ENCODE measurements around the gene EEPD1.
A peak's percentile ranks its signal among the peaks of the same experiment; 100 is the strongest.

The EEPD1 gene

DNA sequence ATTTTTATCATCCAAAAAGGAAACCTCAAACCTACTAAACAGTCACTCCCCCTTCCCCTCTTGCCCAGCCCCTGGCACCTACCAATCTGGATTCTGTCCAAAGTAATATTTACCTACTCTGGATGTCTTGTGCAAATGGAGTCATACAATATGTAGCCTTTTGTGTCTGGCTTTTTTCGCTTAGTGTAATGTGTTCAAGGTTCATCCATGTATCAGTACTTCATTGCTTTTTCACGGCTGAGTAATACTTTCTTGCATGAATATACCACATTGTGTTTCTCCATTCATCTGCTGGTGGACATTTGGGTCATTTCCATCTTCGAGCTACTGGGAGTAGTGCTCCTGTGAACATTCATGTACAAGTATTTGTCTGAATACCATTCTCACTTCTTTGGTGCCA lies 113.6 kb downstream of the EEPD1 start:
- no peaks in the 10 kb centered on the region for H3K9me3 ChIP-seq (ENCODE audit: control insufficient read depth, low read length)
- H3K27me3 ChIP-seq (replicated peaks; ENCODE audit: control insufficient read depth, insufficient read depth, low read length), result no peaks in the 10 kb centered on the region
- peaks cover 42% of the 10 kb centered on the region for H3K4me1 ChIP-seq (ENCODE audit: control insufficient read depth, insufficient read depth, low read length)
- H3K4me3 ChIP-seq (ENCODE audit: low read length), result no peak overlapping the region
- H3K36me3 ChIP-seq (ENCODE audit: control insufficient read depth, insufficient read depth, low read length, severe bottlenecking), result peaks cover 5% of the 10 kb centered on the region
- DNase-seq (ENCODE audit: low read depth), result no peak
- H3K9ac ChIP-seq (ENCODE audit: low read length), result no peak overlapping the region

DNA sequence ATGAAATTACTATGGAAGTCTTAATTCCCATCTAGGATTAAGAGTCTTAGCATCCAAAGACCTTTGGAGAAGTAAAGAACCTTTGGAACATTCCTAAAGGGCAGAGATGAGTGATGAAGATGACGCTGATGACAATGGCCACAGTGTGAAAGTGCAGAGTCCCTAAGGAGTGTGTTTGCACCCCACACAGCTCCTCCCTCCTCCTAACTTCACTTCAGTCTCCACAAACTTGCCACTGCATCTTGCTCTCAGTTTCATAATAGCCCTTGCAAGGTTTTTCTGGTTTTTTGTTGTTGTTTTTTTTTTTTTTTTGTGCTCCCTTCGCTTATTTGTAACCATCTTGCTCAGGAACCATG lies 119.1 kb downstream of the EEPD1 start:
- Histone ChIP-seq H3K27me3 (replicated peaks; ENCODE audit: control insufficient read depth, insufficient read depth, low read length) (no peaks in the 10 kb centered on the region), H3K4me1 (ENCODE audit: control insufficient read depth, insufficient read depth, low read length) (peaks cover 17% of the 10 kb centered on the region), H3K9ac (ENCODE audit: low read length) (no peak overlapping the region), H3K36me3 (ENCODE audit: control insufficient read depth, insufficient read depth, low read length, severe bottlenecking) (peaks cover 5% of the 10 kb centered on the region), H3K4me3 (ENCODE audit: low read length) (no peak overlapping the region), H3K9me3 (ENCODE audit: control insufficient read depth, low read length) (no peaks in the 10 kb centered on the region)
- no peak for DNase-seq (ENCODE audit: low read depth)

DNA sequence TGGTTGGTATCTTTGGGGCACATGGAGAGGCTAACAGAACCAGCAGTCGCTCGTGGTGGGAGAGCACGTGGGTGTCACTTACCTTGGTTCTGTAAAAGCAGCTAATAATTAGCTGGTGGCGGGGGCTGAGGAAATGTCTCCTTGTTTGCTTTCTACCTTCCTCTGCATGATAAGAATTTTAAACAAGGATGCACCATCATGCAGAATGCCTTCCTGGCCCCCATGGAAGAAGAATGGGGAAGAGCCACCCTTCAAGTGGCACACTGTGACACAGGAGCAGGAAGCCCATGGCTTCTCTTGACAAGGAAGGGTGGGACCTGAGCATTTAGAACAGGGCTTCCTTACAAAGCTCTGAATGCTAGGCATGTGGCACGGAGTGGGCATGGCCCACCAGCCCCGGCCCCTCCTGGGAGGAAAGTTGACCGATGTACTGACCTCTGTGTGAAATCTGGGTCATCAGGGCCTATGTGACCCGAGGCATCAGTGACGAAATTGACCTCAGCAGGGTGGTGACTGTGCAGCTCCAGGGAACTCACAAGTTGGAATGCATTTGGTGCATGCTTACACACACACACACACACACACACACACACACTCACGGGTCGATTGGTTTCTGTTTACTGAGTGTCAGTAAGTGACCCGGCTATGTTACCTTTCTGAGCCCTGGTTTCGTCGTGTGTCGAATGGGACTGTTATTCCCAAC lies 119.7 kb downstream of the EEPD1 start:
- Histone ChIP-seq H3K27me3 (replicated peaks; ENCODE audit: control insufficient read depth, insufficient read depth, low read length) (no peaks in the 10 kb centered on the region), H3K9me3 (ENCODE audit: control insufficient read depth, low read length) (no peaks in the 10 kb centered on the region), H3K4me3 (ENCODE audit: low read length) (no peak overlapping the region), H3K4me1 (ENCODE audit: control insufficient read depth, insufficient read depth, low read length) (peaks cover 17% of the 10 kb centered on the region), H3K36me3 (ENCODE audit: control insufficient read depth, insufficient read depth, low read length, severe bottlenecking) (peaks cover under 1% of the 10 kb centered on the region), H3K9ac (ENCODE audit: low read length) (no peak overlapping the region)
- no peak for DNase-seq (ENCODE audit: low read depth)

DNA sequence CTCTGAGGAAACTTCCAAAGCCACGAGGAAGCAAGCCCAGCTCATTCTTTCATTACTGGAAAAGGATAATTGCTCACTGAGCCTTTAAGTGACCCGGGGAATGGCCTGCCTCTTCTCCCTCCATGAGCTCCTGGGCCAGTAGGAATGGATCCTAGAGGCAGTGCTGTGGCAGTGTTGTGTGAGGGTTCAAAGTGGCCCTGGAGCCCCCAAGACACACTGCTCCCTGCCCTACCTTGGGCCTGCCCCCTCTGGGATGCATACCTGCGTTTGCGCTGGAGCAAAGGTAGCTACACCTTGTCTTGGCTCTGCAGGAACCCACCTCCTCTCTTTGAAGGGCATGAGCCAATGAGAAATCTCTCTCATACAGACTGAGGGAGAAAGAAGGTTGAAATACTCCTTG lies 120.8 kb downstream of the EEPD1 start:
- Histone ChIP-seq H3K36me3 (ENCODE audit: control insufficient read depth, insufficient read depth, low read length, severe bottlenecking) (no peaks in the 10 kb centered on the region), H3K9me3 (ENCODE audit: control insufficient read depth, low read length) (no peaks in the 10 kb centered on the region), H3K4me3 (ENCODE audit: low read length) (no peak overlapping the region), H3K9ac (ENCODE audit: low read length) (no peak overlapping the region), H3K27me3 (replicated peaks; ENCODE audit: control insufficient read depth, insufficient read depth, low read length) (no peaks in the 10 kb centered on the region), H3K4me1 (ENCODE audit: control insufficient read depth, insufficient read depth, low read length) (peaks cover 27% of the 10 kb centered on the region)
- DNase-seq (ENCODE audit: low read depth), result no peak

DNA sequence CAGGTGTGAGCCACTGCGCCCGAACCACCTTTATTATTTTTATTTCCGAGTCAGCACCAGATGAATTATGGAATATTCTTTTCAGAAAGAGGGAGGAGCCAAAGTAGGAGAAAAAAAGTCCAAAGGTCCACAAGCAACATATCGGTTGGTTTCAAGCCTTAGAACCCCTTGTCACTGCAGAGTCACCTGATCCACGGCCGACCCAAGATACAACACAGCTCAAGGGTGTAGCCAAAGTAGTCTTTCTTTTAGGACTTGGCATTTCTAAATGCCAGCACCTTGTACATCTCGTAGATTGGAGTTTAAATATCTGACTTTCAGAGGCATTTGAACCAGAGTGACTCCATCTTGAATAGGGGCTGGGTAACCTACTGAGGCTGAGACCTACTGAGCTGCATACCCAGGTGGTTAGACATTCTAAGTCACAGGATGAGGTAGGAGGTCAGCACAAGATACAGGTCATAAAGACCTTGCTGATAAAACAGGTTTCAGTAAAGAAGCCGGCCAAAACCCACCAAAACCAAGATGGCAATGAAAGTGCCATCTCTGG lies 122.8 kb downstream of the EEPD1 start:
- DNase-seq (ENCODE audit: low read depth), result no peak
- Histone ChIP-seq H3K4me1 (ENCODE audit: control insufficient read depth, insufficient read depth, low read length) (peaks cover 44% of the 10 kb centered on the region), H3K4me3 (ENCODE audit: low read length) (no peak overlapping the region), H3K27me3 (replicated peaks; ENCODE audit: control insufficient read depth, insufficient read depth, low read length) (no peaks in the 10 kb centered on the region), H3K36me3 (ENCODE audit: control insufficient read depth, insufficient read depth, low read length, severe bottlenecking) (no peaks in the 10 kb centered on the region), H3K9me3 (ENCODE audit: control insufficient read depth, low read length) (no peaks in the 10 kb centered on the region), H3K9ac (ENCODE audit: low read length) (no peak overlapping the region)

DNA sequence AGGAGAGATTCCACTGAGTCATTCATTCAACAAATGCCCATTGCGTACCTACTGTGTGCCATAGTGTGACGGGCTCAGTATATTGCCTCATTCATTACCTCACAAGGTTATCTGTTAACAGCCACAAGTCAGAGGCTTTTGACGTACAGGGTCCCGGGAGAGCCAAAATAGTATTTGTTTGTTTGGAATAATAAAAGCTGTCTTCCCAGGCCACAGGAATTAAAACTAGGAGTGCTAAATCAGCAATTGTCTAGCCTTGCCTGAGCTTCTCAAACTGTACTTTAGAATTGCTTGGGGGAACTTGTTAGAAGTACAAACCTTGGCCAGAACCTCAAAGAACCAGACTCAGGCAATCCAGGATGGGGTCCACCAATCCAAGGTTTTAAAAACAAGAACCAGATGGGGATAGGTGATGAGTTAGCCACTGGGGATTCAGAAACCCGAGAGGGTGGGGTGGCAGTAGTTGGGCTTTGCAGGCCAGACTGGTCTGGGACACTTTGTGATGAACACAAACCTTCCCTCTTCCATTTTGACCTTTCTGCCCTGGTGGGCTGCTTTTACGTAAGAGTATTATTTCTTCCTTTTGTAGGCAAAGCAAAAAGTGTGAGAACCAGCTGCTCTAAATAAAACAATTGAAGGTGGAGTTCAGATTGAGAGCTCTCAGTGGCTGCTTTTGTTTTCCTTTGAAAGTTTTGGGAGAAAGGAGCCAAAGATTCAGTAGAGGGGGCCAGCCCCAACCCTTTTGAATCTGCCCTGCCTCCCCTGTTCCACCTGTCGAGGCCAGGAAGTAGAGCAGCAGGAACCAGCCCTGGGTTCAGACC lies 123.6 kb downstream of the EEPD1 start:
- Histone ChIP-seq H3K9ac (ENCODE audit: low read length) (no peak overlapping the region), H3K4me3 (ENCODE audit: low read length) (no peak overlapping the region), H3K27me3 (replicated peaks; ENCODE audit: control insufficient read depth, insufficient read depth, low read length) (no peaks in the 10 kb centered on the region), H3K4me1 (ENCODE audit: control insufficient read depth, insufficient read depth, low read length) (peaks cover 52% of the 10 kb centered on the region), H3K9me3 (ENCODE audit: control insufficient read depth, low read length) (no peaks in the 10 kb centered on the region), H3K36me3 (ENCODE audit: control insufficient read depth, insufficient read depth, low read length, severe bottlenecking) (no peaks in the 10 kb centered on the region)
- no peak for DNase-seq (ENCODE audit: low read depth)

DNA sequence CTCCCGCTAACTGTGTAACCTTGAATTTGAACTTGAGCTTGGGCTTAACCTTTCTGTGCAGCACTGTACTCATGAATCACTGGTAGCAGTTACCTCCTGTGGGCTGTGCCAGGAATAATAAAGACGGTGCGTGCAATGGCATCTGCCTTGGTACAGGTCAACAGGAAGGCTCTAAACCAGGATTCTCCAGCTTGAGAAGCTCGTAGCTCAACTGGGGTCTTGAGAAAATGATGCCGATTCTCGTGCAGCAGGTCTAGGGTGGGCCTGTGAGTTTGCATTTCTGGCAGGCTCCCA lies 124.1 kb downstream of the EEPD1 start:
- DNase-seq (ENCODE audit: low read depth), result no peak
- Histone ChIP-seq H3K36me3 (ENCODE audit: control insufficient read depth, insufficient read depth, low read length, severe bottlenecking) (no peaks in the 10 kb centered on the region), H3K4me3 (ENCODE audit: low read length) (no peak overlapping the region), H3K4me1 (ENCODE audit: control insufficient read depth, insufficient read depth, low read length) (peaks cover 58% of the 10 kb centered on the region), H3K27me3 (replicated peaks; ENCODE audit: control insufficient read depth, insufficient read depth, low read length) (no peaks in the 10 kb centered on the region), H3K9ac (ENCODE audit: low read length) (no peak overlapping the region), H3K9me3 (ENCODE audit: control insufficient read depth, low read length) (no peaks in the 10 kb centered on the region)

DNA sequence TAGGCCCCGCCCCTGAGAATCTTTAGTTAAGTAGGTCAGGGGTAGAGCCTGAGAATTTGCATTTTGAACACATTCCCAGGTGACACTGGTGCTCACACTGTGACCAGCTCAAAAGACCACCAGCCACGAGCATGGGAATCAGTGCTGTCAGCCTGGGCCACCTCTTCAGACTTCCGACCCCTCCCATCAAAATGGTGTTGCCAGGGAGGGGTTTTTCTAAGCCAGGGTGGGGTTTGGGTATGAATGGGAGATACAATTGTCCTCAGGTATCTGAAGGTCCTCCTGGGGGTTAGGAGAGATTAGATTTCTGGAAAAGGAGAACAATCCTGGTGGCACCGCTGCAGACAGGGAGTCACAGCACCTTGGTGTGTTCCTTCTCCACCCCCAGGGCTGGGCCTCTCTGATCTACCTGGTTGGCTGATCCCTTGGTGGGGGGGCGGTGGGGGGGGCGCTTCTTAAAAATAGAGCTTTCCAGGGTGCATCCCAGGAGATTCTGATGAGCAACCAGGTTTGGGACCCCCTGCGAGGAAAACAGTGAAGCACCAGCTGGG lies 125.1 kb downstream of the EEPD1 start:
- H3K27me3 ChIP-seq (replicated peaks; ENCODE audit: control insufficient read depth, insufficient read depth, low read length), result no peaks in the 10 kb centered on the region
- no peak overlapping the region for H3K4me3 ChIP-seq (ENCODE audit: low read length)
- H3K36me3 ChIP-seq (ENCODE audit: control insufficient read depth, insufficient read depth, low read length, severe bottlenecking), result no peaks in the 10 kb centered on the region
- no peaks in the 10 kb centered on the region for H3K9me3 ChIP-seq (ENCODE audit: control insufficient read depth, low read length)
- H3K4me1 ChIP-seq (ENCODE audit: control insufficient read depth, insufficient read depth, low read length), result peaks cover 54% of the 10 kb centered on the region
- H3K9ac ChIP-seq (ENCODE audit: low read length), result no peak overlapping the region
- DNase-seq (ENCODE audit: low read depth), result no peak

DNA sequence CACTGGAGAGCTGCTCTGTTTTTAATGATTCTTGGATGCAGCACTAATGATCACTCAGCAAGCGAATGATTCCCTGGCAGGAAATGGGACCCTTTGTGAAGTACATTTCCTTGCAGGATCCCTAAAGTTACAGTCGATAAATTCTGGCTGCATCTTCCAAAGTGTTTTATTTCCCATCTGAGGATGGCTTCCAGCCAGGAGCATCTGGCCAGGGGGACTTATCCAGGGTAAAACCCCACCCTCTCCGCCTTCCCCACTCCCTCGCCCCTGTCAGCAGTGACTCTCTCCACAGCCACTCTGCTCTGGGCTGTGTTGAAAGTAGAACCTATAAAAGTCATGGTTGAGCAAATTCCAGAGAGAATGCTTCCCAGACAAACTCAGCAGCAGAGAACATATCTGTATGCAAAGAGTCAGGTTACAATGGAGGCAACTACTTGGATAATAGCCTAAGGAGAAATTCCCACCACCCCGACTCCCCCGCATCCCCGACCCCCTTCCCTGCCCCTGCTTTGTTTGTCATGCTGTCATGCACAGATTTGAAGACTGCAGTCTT lies 125.6 kb downstream of the EEPD1 start:
- H3K9ac ChIP-seq (ENCODE audit: low read length), result no peak overlapping the region
- no peaks in the 10 kb centered on the region for H3K27me3 ChIP-seq (replicated peaks; ENCODE audit: control insufficient read depth, insufficient read depth, low read length)
- H3K4me3 ChIP-seq (ENCODE audit: low read length), result no peak overlapping the region
- H3K36me3 ChIP-seq (ENCODE audit: control insufficient read depth, insufficient read depth, low read length, severe bottlenecking), result no peaks in the 10 kb centered on the region
- H3K4me1 ChIP-seq (ENCODE audit: control insufficient read depth, insufficient read depth, low read length), result peaks cover 49% of the 10 kb centered on the region
- DNase-seq (ENCODE audit: low read depth), result peak; percentile 82
- no peaks in the 10 kb centered on the region for H3K9me3 ChIP-seq (ENCODE audit: control insufficient read depth, low read length)

DNA sequence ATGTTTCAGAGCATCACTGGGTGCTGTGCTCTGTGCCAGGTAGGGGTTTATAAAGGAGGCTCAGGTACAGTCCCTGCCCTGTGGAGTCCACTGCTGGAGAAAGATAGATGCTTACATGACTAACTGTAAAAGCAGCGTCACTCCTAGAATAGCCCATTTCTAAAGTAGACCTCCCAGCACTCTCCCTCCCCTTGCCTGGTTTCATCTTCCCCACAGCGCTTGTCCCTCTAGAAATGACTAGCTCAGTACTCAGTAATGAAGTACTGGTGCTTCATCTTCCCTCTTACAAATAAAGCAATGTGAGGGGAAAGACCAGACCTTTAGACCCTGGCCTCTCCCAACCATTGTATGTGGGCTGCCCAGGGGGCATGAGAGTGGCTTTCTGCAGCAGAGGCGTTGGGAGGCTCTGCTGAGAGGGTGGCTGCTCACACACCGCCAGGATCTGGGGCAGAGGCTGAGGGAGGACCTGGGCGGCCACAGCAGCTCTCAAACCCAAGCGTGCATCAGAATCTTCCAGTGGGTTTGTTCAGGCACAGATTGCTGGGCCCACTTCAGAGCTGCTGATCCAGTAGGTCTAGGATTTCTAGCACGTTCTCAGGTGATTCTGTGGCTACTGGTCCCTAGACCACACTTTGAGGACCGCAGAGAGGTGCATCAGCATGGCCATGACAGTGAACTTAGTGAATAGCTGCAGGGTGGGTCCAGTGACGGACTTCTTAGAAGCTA lies 126.3 kb downstream of the EEPD1 start:
- H3K9me3 ChIP-seq (ENCODE audit: control insufficient read depth, low read length), result no peaks in the 10 kb centered on the region
- no peaks in the 10 kb centered on the region for H3K27me3 ChIP-seq (replicated peaks; ENCODE audit: control insufficient read depth, insufficient read depth, low read length)
- no peaks in the 10 kb centered on the region for H3K36me3 ChIP-seq (ENCODE audit: control insufficient read depth, insufficient read depth, low read length, severe bottlenecking)
- no peak overlapping the region for H3K4me3 ChIP-seq (ENCODE audit: low read length)
- DNase-seq (ENCODE audit: low read depth), result peak; percentile 27
- no peak overlapping the region for H3K9ac ChIP-seq (ENCODE audit: low read length)
- peaks cover 46% of the 10 kb centered on the region for H3K4me1 ChIP-seq (ENCODE audit: control insufficient read depth, insufficient read depth, low read length)

DNA sequence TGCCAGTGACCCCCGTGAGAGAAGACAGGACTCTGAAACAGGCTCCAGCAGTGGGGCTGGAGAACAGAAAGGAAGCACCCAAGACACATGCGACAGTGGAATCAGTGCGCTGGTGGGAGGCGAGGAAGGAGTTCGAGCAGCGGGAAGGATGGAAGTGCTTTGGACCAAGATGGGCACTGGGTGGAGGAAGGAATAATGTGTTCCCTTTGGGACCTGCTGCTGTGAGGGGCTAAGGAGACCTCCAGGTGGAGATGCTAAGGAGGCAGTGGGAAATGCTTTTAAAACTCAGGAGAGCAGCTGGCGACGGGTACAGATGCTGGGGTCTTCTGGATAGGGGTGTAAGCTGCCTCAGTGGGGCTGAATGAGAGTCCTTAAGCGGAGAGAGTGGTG lies 126.9 kb downstream of the EEPD1 start:
- no peaks in the 10 kb centered on the region for H3K36me3 ChIP-seq (ENCODE audit: control insufficient read depth, insufficient read depth, low read length, severe bottlenecking)
- DNase-seq (ENCODE audit: low read depth), result no peak
- H3K4me3 ChIP-seq (ENCODE audit: low read length), result no peak overlapping the region
- H3K9ac ChIP-seq (ENCODE audit: low read length), result no peak overlapping the region
- no peaks in the 10 kb centered on the region for H3K9me3 ChIP-seq (ENCODE audit: control insufficient read depth, low read length)
- H3K27me3 ChIP-seq (replicated peaks; ENCODE audit: control insufficient read depth, insufficient read depth, low read length), result no peaks in the 10 kb centered on the region
- H3K4me1 ChIP-seq (ENCODE audit: control insufficient read depth, insufficient read depth, low read length), result peaks cover 51% of the 10 kb centered on the region
